Parathyroid adenoma (tissue), 2 donors: Measurements from ENCODE around the gene SGSM2.

Experiments
- H2AFZ ChIP-seq: fragments of 300-600 bp; sonication (generic); one replicate; pipeline ENCODE4 v1.7.0; 2017; ENCODE audit warnings: antibody characterized with exemption, mild to moderate bottlenecking
- H3K27ac ChIP-seq: fragments of 300-600 bp; sonication (generic); one replicate; pipeline ENCODE4 v1.7.0; 2017
- H3K27me3 ChIP-seq: fragments of 300-600 bp; sonication (generic); one replicate; pipeline ENCODE4 v1.7.0; 2017; ENCODE audit warnings: low read length; ENCODE audit not compliant: control insufficient read depth, insufficient read depth
- H3K36me3 ChIP-seq: fragments of 300-600 bp; sonication (generic); one replicate; pipeline ENCODE4 v1.7.0; 2017; ENCODE audit warnings: low read length; ENCODE audit not compliant: control insufficient read depth, insufficient read depth
- H3K4me1 ChIP-seq: fragments of 300-600 bp; sonication (generic); one replicate; pipeline ENCODE4 v1.7.0; 2017; ENCODE audit warnings: control low read depth
- H3K4me2 ChIP-seq: fragments of 300-600 bp; sonication (generic); one replicate; pipeline ENCODE4 v1.7.0; 2017; ENCODE audit warnings: low read length
- H3K4me3 ChIP-seq: fragments of 300-600 bp; sonication (generic); one replicate; pipeline ENCODE4 v1.7.0; 2017; ENCODE audit warnings: low read depth, low read length
- H3K79me2 ChIP-seq: fragments of 300-600 bp; sonication (generic); one replicate; pipeline ENCODE4 v1.7.0; 2017; ENCODE audit warnings: control low read depth
- H3K9ac ChIP-seq: fragments of 300-600 bp; sonication (generic); one replicate; pipeline ENCODE4 v1.7.0; 2017; ENCODE audit warnings: mild to moderate bottlenecking
- H3K9me3 ChIP-seq: fragments of 300-600 bp; sonication (generic); one replicate; pipeline ENCODE4 v1.7.0; 2017; ENCODE audit warnings: low read length; ENCODE audit not compliant: control insufficient read depth
- TF ChIP-seq, protein P1 (sequence below): fragments of 300-600 bp; sonication (generic); IDR thresholded peaks from one replicate; pipeline ENCODE4 v1.7.0; 2017; ENCODE audit warnings: antibody characterized with exemption, mild to moderate bottlenecking
- donor health status: primary hyperparathyroidism.

SGSM2 gene

DNA sequence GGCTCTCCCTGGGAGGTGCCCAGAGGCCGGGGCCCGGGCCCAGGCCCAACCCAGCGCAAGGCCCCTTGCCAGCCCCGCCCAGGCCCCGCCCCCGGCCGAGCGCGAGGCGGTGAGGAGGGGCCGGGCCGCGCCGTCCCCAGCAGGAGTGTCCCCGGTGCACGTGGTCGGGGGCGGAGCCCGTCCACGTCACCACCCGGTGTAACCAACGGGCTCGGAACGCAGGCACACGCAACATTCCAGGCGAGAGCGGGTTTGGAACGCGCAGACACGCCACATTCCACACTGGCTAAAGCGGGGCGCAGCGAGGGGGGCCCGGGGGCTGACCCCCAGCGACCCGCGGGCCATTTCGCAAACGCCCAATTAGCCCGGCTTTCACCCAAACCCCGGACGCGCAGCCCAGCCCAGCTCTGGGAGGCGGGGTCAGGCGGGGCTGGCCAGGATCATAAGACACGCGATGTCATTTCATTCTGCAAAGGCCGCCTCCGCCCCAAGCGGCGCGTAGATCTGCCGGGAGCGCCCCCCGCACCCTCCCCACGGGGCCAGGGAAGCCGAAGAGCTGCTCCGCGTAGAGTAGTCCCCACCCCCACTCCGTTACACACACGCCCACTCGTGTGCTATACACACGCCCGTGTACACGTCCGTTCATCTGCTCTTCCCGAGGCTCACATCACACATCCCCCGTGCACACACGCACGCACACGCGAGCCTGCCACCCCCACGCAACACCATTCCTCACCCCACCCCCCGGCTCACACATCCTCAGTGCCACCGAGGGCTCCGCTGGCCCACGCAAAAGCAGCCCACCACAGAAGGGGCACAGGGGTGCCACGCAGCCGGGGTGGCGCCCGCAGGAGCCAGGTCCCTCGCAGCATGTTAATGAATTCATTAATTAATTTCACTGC lies 62.5 kb downstream of the SGSM2 start:
- Histone ChIP-seq H3K4me2 (peak overlapping the region; percentile 74), H3K4me3 (peak overlapping the region; percentile 94), H3K27me3 (no peaks in the 10 kb centered on the region), H3K36me3 (no peaks in the 10 kb centered on the region), H3K27ac (peak overlapping the region; percentile 96), H3K79me2 (peaks cover 3% of the 10 kb centered on the region), H2AFZ (peak overlapping the region; percentile 86), H3K4me1 (peaks cover 32% of the 10 kb centered on the region), H3K9ac (peak overlapping the region; percentile 97), H3K9me3 (no peaks in the 10 kb centered on the region)
- TF ChIP-seq, protein P1, sequence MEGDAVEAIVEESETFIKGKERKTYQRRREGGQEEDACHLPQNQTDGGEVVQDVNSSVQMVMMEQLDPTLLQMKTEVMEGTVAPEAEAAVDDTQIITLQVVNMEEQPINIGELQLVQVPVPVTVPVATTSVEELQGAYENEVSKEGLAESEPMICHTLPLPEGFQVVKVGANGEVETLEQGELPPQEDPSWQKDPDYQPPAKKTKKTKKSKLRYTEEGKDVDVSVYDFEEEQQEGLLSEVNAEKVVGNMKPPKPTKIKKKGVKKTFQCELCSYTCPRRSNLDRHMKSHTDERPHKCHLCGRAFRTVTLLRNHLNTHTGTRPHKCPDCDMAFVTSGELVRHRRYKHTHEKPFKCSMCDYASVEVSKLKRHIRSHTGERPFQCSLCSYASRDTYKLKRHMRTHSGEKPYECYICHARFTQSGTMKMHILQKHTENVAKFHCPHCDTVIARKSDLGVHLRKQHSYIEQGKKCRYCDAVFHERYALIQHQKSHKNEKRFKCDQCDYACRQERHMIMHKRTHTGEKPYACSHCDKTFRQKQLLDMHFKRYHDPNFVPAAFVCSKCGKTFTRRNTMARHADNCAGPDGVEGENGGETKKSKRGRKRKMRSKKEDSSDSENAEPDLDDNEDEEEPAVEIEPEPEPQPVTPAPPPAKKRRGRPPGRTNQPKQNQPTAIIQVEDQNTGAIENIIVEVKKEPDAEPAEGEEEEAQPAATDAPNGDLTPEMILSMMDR, result no peak

DNA sequence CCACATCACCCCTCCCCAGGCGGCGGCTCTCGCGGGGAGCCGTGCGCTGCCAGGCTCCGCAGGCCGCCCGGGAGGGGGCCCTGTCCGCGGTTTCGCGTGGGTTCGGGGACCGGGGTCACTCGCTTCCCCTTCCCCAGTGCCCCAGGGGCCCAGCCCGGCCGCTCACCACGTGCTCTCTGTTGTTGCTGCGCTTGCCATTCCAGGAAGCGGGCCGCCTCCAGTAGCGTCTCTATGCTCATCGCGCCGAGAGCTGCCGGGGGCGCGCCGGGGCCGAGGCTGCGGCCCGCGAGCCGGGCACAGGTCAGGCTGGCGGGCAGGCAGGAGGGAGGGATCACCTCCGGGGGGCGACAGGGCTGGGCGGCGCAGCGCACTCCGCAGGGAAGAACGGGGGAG lies 63.2 kb downstream of the SGSM2 start:
- peaks cover 3% of the 10 kb centered on the region for H3K79me2 ChIP-seq
- H3K27ac ChIP-seq, result peak overlapping the region; percentile 96
- peak overlapping the region; percentile 97 for H3K9ac ChIP-seq
- H3K9me3 ChIP-seq, result no peaks in the 10 kb centered on the region
- H2AFZ ChIP-seq, result peak overlapping the region; percentile 86
- H3K4me2 ChIP-seq, result peak overlapping the region; percentile 74
- peak overlapping the region; percentile 94 for H3K4me3 ChIP-seq
- no peaks in the 10 kb centered on the region for H3K27me3 ChIP-seq
- no peaks in the 10 kb centered on the region for H3K36me3 ChIP-seq
- TF ChIP-seq, protein P1, result no peak
- H3K4me1 ChIP-seq, result peaks cover 25% of the 10 kb centered on the region

DNA sequence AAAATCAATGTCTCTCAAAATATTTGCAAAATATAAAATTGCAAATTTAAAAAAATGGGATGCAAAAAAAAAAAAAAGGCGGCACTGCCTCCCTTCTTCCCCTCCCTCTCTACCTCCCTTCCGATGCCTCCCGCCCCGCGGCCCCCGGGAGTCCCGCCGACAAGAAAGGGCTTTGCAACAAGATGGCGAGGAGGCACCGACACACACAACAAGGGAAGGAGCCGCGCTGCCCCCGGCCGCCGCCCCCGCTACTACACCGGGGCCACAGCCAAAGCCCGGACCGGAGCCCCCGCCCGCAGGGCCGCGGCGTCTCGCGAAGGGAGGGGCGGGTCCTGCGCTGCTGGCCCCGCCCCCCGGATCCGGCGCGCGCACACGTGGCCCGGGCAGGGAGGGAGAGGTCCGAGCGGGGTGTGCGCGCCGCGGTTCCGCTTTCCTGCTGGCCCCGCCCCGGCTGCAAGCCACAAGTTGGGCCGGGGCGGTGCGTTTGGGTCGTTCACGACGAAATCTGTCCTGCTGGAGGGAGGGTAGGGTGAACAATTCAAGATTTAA lies 63.6 kb downstream of the SGSM2 start, which contains the start of gene MNT:
TSS of gene MNT (minus strand) at position 184 of the 549 bp plus-strand sequence. CDS start 348 bp downstream, outside the sequence.
- H3K4me2 ChIP-seq, result peak within 1 kb of the TSS; percentile 74
- H3K4me3 ChIP-seq, result peak within 1 kb of the TSS; percentile 94
- H2AFZ ChIP-seq, result peak within 1 kb of the TSS; percentile 86
- no peaks in the 10 kb centered on the region for H3K27me3 ChIP-seq
- H3K27ac ChIP-seq, result peak within 1 kb of the TSS; percentile 96
- H3K36me3 ChIP-seq, result no peaks in the 10 kb centered on the region
- H3K79me2 ChIP-seq, result peaks cover 3% of the 10 kb centered on the region
- no peaks in the 10 kb centered on the region for H3K9me3 ChIP-seq
- H3K9ac ChIP-seq, result peak within 1 kb of the TSS; percentile 97
- TF ChIP-seq, protein P1, result peak; percentile 24
- H3K4me1 ChIP-seq, result peaks cover 20% of the 10 kb centered on the region

DNA sequence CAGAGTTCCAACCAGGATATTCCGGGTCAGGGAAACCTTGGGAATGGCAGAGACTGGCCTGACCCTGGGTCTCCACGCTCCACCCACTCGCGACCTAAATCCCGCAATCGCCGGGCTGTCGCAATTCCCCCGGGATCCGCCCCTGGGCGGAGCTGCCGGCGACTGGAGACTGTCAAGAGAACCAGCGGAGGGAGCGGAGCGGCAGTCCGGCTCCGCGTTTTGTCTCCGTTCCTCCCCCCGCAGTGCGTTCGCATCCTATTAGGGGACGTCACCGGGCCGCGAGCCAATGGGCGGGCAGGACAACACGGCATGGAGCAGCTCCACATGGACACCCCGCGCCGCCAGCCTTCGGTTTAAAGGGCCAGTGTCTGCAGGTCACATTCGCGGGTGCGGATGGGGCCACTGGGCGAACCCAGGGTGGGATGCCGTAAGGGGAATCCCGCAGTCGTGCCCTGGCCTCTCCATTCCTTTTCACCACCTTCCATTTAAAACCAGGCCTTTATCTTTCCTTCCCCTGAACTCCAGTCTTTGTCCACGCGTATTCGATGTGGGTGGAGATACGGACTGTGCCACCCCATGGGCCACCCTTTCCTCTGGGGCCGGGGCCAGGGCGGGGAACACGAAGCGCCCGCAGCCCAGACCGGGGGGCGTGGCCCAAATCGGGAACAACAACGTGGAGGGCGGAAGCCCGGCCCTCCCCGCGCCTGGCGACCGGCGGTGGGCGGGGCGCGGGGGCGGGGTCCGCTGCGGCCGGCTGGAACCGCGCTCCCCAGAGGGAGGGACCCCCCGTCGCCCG lies 64.3 kb downstream of the SGSM2 start:
- Histone ChIP-seq H3K27ac (peak overlapping the region; percentile 96), H3K9me3 (no peaks in the 10 kb centered on the region), H3K27me3 (no peaks in the 10 kb centered on the region), H3K4me3 (peak overlapping the region; percentile 94), H2AFZ (peak overlapping the region; percentile 86), H3K9ac (no peak overlapping the region), H3K79me2 (peaks cover 3% of the 10 kb centered on the region), H3K4me2 (peak overlapping the region; percentile 74), H3K36me3 (no peaks in the 10 kb centered on the region), H3K4me1 (peaks cover 14% of the 10 kb centered on the region)
- TF ChIP-seq, protein P1, result no peak
